Stimulated activated CD8-positive, alpha-beta memory T cell treated with anti-CD3 and anti-CD28 coated beads, Interleukin-4, amount 100 ng/mL, for 24 hours (primary cell): ENCODE results near the gene TMEM106C.

Experiments used
- DNase-seq: peaks from one replicate; pipeline ENCODE4 v3.0.0-alpha.2; 2020; ENCODE audit warnings: low read depth

Gene TMEM106C

GRCh38 chr12:47995981-47996401 lies 32.6 kb downstream of the TMEM106C start:
- no peak for DNase-seq

GRCh38 chr12:47997321-47997720 lies 33.9 kb downstream of the TMEM106C start:
- DNase-seq, result no peak

- no peak for DNase-seq
These were observed 36.4 kb downstream of the TMEM106C start for GRCh38 chr12:47999816-48000215.

- no peak for DNase-seq
These were observed 37.6 kb downstream of the TMEM106C start for GRCh38 chr12:48000878-48001504.

GRCh38 chr12:48001505-48002413 lies 38.4 kb downstream of the TMEM106C start:
- no peak for DNase-seq

GRCh38 chr12:48002414-48002730 lies 39.0 kb downstream of the TMEM106C start:
- no peak for DNase-seq

- DNase-seq, result no peak
These were observed 39.4 kb downstream of the TMEM106C start for GRCh38 chr12:48002773-48003218.

DNA sequence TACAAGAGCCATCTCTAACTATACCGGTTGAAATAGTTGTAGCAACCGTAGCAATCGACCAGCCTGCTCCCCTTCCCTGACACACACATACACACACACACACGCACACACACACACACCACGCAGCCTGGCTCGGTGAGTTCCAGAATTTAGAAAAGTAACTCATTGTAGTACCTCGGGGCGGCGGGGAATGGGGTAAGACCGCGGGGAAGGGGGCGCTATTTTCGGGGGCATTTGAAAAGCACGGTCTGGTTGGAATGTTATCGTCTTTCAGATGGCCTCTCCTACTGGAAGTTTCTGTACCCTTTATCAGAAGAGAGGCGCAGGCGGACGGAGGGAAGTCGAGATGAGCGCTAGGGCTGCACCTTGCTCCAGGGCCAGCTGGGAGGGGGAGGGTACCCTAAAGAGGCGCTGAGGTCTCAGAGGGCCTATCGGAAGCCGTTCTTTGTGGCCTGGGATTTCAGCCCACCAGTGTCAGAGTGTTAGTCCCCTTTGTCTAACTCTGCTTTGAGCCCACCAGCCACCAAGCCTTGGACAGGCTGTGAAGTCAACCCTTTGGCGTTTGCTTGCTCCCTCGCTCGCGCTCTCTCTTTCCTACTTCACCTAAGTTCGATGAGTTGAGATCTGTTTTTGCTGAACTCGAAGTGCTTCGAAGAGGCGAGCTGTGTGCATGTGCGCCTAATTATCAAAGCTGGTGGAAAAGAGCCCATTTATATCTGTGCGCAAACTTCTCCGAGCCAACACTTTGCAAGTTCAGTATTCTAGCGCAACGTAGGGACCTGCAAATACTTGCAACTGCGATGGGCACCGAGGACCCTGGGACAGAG lies 40.0 kb downstream of the TMEM106C start:
- no peak for DNase-seq

GRCh38 chr12:48004053-48004941 lies 40.9 kb downstream of the TMEM106C start, which contains the start of gene COL2A1:
Gene COL2A1 (minus strand): TSS chr12:48004476. CDS start chr12:48004321, 155 bp downstream.
- no peak for DNase-seq

- no peak for DNase-seq
These were observed 41.8 kb downstream of the TMEM106C start for GRCh38 chr12:48005001-48005749.

DNA sequence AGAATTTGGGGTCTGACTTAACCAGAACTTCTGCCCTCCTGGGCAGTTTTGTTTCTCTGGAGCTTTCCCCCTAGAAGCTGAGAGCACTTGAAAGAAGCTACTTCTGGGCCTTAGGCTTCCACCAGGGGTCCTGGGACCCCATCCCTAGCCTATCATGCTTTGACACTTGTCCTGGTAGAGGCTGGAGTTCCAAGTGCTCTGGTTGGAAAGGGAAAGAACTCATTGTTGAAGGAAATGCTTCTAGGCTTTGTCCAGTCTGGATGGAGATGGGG lies 42.3 kb downstream of the TMEM106C start:
- DNase-seq, result no peak

DNA sequence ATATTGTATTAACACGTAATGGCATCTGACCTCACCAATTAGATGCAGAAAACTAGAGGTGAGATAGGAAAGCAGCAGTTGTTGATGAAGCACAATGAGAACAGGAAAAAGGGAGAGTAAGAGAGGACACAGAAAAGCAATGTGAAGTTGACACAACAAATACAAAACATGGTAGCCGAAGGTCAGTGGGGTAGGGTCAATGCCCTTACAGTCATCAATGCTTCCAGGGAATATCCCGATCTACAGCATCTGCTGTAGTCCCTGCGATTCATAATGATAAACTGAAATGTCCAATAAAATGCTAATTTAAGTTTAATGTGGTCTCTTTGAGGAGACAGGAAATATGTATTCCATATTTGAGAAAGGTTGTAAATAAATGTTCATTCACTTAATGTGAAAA lies 43.8 kb downstream of the TMEM106C start:
- DNase-seq, result no peak

GRCh38 chr12:48008349-48008748 lies 45.0 kb downstream of the TMEM106C start:
- DNase-seq, result no peak

DNA sequence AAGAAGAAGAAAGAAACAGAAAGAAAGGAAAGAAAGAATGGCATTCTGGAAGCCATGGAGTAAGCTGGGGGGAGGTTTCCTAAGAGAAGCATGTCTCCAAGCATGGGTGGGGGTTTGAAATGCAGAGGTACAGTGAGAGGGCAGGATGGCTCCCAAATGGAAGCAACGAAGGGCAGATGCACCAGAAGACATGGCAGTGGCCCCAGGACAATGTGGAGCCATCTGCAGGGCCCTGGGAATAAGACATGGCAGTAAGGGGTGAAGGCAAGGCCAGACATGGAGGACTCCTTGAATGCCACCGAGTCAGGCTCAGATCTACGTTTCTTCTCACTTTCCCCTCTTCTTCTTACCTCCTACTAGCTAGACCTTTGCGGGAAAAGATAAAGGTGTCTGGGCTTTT lies 45.6 kb downstream of the TMEM106C start:
- DNase-seq, result no peak

DNA sequence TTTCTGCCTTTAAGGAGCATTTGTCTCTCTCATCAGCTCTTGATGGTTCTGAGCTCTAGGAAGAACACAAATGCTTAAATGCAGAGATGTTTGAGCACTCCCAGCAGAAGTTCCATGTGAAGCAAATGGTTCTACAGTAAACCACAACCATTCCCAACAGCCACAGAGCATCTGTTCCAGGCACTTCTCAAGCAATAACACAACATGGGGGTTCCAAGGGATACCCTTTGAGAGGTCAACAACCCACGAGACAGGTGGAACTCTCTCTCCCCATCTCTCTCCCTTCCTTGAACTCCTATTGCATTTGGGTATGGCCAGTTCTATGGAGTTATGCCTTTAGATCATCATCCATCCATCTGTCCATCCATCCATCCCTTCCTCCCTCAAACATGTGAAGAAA lies 46.1 kb downstream of the TMEM106C start:
- no peak for DNase-seq

DNA sequence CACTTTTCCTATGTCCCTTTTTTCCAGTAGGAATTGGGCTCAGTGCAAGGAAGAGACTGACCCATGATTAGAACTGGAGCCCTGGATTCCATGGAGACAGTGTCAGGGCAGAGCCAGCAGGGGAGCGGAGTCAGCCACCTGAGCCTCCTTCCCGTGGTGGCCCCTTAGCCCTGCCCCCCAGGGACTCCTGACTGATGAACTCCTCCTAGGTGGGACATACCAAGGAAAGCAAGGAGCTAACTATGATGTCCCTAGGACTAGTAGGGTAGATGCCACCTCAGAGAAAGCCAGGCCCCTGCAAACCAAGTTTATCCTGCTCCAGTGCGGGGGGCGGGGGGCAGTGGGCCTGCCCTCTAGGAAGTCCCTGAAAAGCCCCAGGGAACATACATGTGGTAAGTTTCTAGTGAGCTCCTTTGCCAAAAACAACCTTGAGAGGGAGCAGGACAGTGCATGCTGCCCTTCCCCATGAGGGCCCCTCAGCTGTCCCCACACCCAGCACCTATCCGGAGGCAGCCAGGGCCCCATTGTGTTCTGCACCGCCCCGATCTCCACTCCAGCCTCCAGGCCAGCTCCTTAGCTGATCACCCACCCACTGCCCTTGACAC lies 47.1 kb downstream of the TMEM106C start:
- no peak for DNase-seq

GRCh38 chr12:48012070-48012469 lies 48.7 kb downstream of the TMEM106C start:
- DNase-seq, result no peak

DNA sequence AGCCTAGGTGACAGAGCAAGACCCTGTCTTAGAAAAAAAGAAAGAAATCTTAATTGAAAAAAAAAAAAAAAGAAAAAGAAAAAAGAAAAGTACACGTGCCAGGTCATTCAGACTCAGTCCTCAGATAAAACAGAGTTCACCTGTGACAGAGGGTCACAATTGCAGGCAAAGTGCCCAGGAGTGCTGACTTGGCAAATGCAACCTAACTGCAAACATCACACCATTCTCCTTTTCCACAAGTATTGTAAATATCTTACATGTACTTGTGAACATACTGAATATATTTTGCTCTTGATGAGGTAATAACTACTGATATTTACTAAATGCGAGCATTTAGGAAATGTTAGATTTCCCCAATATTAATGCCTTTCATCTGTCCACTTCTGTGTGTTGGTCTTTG lies 49.9 kb downstream of the TMEM106C start:
- no peak for DNase-seq

- no peak for DNase-seq
These were observed 51.7 kb downstream of the TMEM106C start for GRCh38 chr12:48015129-48015528.

DNA sequence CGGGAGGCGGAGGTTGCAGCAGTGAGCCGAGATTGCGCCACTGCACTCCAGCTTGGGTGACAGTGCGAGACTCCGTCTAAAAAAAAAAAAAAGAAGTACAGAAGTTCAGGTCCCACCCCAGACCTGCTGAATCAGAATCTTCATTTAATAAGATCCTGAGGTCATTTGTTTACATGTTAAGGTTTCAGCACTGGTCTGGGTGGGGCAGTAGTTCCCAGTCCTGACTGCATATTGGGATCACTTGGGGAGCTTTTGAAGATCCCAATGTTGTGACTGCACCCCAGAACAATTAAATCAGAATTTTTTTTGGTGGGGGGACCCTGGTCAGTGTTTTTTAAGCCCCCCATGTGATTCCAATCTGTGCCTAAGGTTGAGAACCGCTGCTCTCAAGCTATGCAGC lies 52.6 kb downstream of the TMEM106C start:
- no peak for DNase-seq
